ENCODE data around the gene ST3GAL2. TPM values are rescaled to one million over a fixed set of nuclear protein-coding genes. Genes with fewer than 3 reads are reported as not detected.

The ST3GAL2 gene
- total and polyA plus RNA-seq, 5 experiments from 2014 or later: 14.6 to 31.9 (median 23.4) TPM

DNA sequence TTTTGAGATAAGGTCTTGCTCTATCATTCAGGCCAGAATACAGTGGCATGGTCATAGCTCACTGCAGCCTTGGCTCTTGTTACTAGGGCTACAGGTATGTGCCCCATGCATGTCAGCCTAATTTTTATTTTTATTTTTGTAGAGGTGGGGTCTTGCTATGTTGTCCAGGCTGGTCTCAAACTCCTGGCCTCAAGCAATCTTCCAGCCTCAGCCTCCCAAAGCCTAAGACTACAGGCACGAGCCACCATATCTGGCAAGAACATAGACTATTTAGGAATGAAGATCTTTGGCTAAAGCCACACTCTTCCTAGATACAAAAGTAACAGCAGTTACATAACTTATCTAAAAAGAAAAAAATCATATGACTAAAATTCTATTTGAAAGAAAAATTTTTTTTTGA lies 107.8 kb downstream of the ST3GAL2 start:
- H3K36me3 Mint-ChIP-seq: peaks cover 0 to 60% (median 0%) of the 10 kb centered on the region in 3 donors
- no peak overlapping the region for H3K27ac Mint-ChIP-seq

More for the DNA sequence above, 107.8 kb downstream of the ST3GAL2 start:
- ATAC-seq (no peak), DNase-seq (no peak)
- Mint-ChIP-seq H3K27me3 (no peaks in the 10 kb centered on the region), H3K4me3 (no peak overlapping the region), H3K9me3 (no peaks in the 10 kb centered on the region), H3K4me1 (no peaks in the 10 kb centered on the region)
- POLR2A ChIA-PET: interaction anchor here (1.1 kb wide), 1 partner anchor 123 kb away, joined by 6 read pairs; no protein-coding TSS in a partner anchor

Other genes with a start within 250 kb of the ST3GAL2 start
- gene EXOSC6, start 187.2 kb downstream of the ST3GAL2 start, total RNA-seq: 10 to 100 TPM; 38.7 to 39.3 TPM
- 10 to 100 TPM in 2 of 3 donors, 1 to 10 TPM in 1; 8.0 to 18.0 (median 16.5) TPM for gene EXOSC6, start 187.2 kb downstream of the ST3GAL2 start, polyA plus RNA-seq
- 100 to 1,000 TPM; 140 to 144 TPM for gene AARS1, start 149.6 kb downstream of the ST3GAL2 start, total RNA-seq
- 10 to 100 TPM; 22.9 to 45.6 (median 37.8) TPM for gene AARS1, start 149.6 kb downstream of the ST3GAL2 start, polyA plus RNA-seq
- 10 to 100 TPM; 33.7 to 37.9 TPM for gene DDX19B, start 139.9 kb downstream of the ST3GAL2 start, total RNA-seq
- gene DDX19B, start 139.9 kb downstream of the ST3GAL2 start, polyA plus RNA-seq: 10 to 100 TPM; 34.5 to 48.2 (median 40.0) TPM
- gene DDX19A, start 92.2 kb downstream of the ST3GAL2 start, total RNA-seq: 10 to 100 TPM; 49.9 to 52.5 TPM
- 10 to 100 TPM; 35.1 to 58.7 (median 42.8) TPM for gene DDX19A, start 92.2 kb downstream of the ST3GAL2 start, polyA plus RNA-seq
- 10 to 100 TPM; 35.2 to 39.7 TPM for gene FCSK, start 15.5 kb upstream of the ST3GAL2 start, total RNA-seq
- 1 to 10 TPM; 4.5 to 9.6 (median 9.3) TPM for gene FCSK, start 15.5 kb upstream of the ST3GAL2 start, polyA plus RNA-seq
- 10 to 100 TPM; 57.4 to 57.6 TPM for gene COG4, start 84.5 kb upstream of the ST3GAL2 start, total RNA-seq
- gene COG4, start 84.5 kb upstream of the ST3GAL2 start, polyA plus RNA-seq: 10 to 100 TPM; 52.4 to 58.6 (median 52.8) TPM
- gene SF3B3, start 84.7 kb upstream of the ST3GAL2 start, total RNA-seq: 100 to 1,000 TPM; 270 to 277 TPM
- gene SF3B3, start 84.7 kb upstream of the ST3GAL2 start, polyA plus RNA-seq: 100 to 1,000 TPM in 2 of 3 donors, 10 to 100 TPM in 1; 85.9 to 120 (median 104) TPM
- under 1 TPM in 1 of 2 experiments, not detected in 1; 0.36 TPM for gene IL34, start 207.5 kb upstream of the ST3GAL2 start, total RNA-seq
- not detected for gene IL34, start 207.5 kb upstream of the ST3GAL2 start, polyA plus RNA-seq
- 10 to 100 TPM; 23.3 to 26.8 TPM for gene MTSS2, start 247.0 kb upstream of the ST3GAL2 start, total RNA-seq
- gene MTSS2, start 247.0 kb upstream of the ST3GAL2 start, polyA plus RNA-seq: under 1 TPM in 1 of 3 donors, not detected in 2; 0.28 TPM

Data from naive thymus-derived CD8-positive, alpha-beta T cell (primary cell).